ENCODE results near the gene NUCB2.

The NUCB2 gene

GRCh38 chr11:17343907-17344306 is 67.4 kb downstream of the NUCB2 start:
- DNase-seq: no peak

- no peak for DNase-seq
Observed at GRCh38 chr11:17347676-17348075, 71.1 kb downstream of the NUCB2 start.

- DNase-seq: no peak
Observed at GRCh38 chr11:17350455-17351171, 74.1 kb downstream of the NUCB2 start.

DNA sequence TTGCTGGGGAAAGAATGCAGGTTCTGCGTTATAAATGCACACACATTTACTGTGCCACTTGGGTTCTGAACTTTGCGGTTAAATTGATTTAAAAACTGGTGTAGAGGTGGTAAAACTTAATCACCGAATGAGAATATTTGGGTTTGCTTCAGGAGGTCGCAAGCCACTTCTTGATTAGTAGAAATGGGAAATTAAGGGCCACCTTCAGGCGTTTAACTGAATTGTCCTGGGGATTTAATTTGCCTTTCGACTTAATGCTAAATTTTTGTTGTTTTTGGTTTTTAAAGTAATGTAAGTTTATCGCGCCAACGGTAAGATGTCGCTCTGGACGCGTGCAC is 74.6 kb downstream of the NUCB2 start:
- DNase-seq: no peak

- peak; percentile 8 for DNase-seq
Observed at GRCh38 chr11:17351510-17352176, 75.1 kb downstream of the NUCB2 start, which contains the start of gene NCR3LG1. Gene NCR3LG1 (plus strand): TSS chr11:17351800. CDS start chr11:17351970, 170 bp downstream.

DNA sequence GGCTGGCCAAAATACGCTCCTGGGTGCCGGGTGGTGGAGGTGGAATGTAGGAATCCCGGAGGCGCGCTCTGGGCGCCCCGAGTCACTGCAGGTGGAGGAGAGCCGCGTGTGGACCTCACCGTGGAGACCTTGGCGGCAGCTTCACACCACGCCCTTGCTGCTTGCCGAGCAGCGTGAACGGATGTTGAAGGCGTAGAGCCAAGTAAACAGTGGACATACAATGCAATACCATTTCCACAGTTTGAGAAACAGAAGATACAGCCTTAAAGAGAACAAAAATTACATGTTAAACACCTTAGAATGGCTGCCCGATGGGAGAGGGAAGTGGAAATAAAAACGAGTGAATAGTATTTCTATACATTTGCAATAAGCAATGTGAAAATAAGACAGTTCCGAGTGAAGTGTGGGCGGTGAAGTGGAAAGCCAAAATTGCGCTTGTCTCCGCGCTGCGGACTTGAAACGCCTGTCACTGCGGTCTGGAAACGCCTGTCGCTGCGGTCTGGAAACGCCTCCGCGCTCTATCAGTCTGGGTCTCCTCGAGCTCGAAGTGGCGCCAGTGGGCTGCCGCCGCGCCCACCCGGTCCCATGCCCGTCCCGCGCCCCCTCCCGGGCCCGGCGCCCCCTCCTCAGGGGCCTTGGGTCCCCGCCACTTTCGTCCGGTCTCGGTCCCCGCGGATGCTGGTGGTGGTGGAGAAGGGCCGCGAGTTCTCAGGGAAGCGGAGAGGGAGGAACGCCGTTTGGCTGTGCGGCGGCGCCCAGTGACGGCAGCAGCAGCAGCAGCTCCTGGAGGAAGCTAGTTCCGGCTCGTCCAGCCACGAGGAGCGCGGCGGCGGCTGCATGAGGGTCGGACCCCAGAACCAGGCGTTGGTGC is 76.6 kb downstream of the NUCB2 start:
- peak; percentile 56 for DNase-seq

DNA sequence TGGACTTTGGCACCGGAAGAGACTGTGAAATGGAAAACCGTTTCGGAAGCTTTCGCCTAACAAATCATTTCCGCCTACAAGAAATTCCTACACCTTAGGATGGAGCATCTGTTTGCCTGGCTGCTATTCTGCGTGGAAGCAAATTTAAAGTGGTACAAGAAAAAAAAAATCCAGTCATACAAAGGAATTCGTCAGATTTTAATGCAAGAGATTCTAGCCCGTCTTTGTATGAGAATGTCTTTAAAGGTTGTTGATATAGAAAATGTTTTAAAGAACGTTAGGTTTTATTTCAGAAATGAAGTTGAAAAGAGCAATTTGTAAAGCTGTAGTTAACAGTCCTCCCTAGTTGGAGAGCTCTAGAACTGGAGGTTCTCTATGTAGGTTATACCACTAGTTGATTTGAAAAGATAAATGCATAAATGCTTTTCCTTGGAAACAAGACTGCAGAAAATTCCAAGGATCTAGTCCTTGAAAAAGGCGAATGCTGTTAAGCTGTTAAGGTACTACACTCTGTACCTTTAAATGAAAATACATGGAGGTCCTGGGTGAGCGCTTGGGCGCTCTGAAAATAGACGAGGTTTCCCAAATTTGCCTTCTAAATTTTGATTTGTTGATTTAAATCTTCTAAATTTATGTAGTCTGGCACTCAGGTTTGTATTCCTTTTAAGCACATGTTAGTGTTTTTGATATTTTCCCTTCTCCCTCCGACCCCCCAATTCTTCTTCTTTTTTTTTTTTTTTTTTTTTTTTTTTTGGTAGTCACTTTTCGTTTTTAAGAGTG is 77.5 kb downstream of the NUCB2 start:
- DNase-seq: no peak

DNA sequence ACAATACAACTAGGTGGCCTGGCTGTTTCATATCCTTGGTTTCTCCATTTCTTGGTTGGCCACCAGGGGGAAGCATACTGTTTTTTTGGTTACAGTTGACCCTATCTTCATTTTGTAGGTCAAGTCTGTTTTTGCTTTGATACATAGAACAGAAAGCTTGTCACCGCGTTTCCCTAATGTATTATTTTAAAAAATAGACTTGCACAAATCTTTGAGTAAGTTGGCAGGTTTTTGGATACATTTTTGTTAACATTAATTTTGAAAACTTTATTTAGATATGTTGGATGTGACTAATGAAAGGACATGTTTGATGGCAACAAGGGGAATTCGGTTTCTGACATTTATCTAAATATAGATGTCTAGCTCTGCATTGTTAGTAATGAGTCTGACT is 78.1 kb downstream of the NUCB2 start:
- DNase-seq: peak; percentile 41

DNA sequence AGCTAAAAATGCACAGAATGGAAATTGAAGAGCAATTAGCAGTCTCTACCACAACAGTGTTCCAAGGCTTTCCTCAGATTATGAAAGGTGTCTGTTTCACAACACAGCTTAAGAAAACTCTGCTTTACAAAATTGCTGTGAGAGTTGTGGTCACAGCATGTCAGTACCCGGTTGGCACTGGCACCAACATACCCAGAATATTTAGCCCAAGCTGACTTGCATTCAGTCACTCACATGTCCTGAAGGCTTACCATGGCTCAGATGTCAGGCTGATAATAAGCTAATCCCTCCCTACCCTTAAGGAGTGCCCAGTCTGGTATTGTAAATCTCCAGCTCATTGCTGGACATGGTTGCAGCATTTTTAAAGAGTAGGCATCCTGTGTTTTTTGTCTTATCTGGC is 90.0 kb downstream of the NUCB2 start:
- no peak for DNase-seq

DNA sequence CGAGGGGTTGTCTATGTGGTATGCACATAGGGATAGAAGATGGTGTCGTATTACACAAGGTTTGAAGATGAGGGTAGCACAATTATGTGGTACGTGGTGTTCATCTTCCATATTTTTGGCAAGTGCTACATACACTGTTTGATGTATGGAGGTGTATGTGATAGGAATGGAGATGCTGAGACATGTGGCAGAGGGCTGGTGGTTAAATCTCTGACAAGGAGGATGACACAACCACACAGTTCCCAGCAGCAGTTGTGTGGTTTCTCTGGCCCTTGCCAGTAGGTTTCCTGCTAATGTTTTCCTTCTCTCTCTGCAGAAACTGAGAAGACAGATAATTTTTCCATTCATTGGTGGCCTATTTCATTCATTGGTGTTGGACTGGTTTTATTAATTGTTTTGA is 92.0 kb downstream of the NUCB2 start:
- DNase-seq: no peak

DNA sequence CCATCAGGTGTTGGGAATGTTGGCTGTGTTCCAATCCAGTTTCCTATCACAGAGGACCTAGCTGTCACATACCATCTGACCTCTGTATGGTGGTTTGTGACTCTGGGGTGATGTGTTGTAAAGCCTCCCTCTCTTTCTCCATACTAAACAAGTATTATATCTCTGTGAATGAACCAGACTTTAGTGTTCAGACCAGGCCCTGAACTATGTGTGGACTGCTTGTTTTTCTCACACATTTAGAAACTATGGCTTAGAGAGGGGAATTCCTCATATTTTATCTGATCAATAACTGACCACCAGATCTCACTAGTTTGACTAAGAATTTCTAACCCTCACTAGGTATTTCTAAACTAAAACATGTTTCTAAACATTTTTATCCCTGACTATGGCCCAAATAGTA is 92.6 kb downstream of the NUCB2 start:
- DNase-seq: no peak

GRCh38 chr11:17369684-17370243 is 93.2 kb downstream of the NUCB2 start:
- DNase-seq: no peak

DNA sequence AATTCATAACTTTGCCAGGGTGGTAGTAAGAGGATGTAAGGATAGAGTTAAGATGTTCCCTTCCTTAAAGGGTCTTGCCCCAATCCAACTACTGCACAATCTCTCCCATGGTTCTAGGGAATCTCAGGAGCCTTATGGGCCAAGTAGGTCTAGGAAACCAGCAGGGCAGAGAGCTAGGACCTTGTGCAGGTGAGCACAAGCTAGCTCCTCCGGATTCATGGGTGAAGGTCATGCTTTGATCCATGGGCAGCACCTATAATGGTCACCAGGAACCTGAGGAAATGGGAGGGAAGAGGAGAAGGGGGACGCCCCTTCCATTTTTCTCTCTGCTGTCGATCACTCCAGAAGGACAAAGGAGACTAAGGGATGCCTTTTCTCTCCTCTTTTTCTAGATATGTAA is 95.1 kb downstream of the NUCB2 start:
- no peak for DNase-seq

- no peak for DNase-seq
Observed at GRCh38 chr11:17375547-17375946, 99.0 kb downstream of the NUCB2 start.

- no peak for DNase-seq
Observed at GRCh38 chr11:17376493-17376892, 100.0 kb downstream of the NUCB2 start.

DNA sequence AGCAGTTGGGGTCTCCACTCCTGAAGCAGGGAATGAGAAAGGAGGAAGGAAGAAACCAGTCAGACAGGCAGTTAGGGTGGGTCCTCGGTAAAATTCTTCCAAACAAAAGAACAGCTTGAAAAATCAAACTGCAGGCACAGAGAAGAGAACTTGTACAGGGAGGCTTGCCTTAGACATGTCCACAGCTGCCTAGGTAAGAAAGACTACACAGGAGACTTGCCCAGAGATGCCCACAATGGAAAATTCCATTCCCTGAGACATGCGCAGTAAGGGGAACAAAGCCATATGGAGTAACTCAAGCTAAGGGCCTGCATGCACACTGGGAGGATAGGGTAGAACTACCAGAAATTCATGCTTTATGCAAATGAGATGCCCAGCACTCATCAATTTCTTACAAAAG is 102.1 kb downstream of the NUCB2 start:
- DNase-seq: no peak

DNA sequence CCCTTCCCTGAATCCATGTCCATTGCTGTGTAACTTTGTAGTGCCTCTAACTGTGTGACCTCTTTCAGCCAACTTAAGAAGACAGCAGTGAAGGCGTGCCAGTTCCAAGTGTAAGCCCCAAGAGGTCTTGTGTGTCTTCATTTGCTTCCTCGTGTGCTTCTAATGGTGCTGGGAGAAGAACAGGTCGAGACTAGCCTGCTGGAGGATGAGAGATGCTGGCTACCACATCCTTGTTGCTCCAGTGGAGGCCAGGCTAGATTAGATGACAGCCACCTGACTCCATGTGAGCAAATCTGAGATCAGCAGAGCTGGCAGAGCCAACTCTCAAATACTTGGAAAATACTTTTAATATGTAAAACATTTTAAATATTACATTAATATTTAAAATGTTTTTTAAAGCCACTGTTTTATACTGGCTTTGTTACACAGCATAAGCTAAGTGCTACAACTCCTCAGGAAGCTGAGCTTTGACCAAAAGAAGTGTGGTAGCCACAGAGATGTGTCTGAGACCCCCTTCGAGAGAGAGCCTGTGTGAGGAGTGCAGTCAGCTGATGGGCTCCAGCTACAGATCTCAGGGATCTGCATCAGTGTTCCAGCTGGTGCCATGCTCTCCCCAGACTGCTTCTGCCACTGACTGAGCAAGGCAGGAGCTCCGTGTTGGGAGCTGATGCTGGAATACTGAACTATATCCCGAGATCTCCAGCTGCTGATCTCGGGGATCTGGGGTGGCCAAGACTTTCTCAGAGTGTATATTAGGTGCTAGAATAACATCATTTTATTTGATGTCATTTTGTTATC is 103.0 kb downstream of the NUCB2 start:
- DNase-seq: no peak

DNA sequence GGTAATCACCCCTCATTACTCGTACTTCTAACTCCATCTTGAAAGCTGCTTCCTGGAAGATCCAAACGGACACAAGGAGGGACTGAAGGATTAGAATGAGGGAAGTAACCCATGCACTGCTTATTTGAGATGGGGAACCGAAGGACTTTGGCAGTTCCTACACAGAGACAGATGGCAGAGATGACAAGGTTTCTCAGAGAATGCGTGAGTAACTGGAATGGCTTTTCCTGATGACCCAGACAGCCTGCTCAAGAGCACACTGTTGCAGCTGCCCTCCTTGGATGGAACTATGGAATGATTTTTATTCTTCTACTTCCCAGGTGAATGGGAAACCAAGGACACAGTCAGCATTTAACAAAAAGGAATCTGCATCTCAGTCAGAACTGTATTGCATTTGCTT is 104.6 kb downstream of the NUCB2 start:
- no peak for DNase-seq

Data from DMS153 (cell line).